Fibroblast of skin of right quadriceps (primary cell): ENCODE data around the gene MFAP3L.
A peak's percentile ranks its signal among the peaks of the same experiment; 100 is the strongest.
"Not testable (repeated sequence)": the region's sequence is repeated elsewhere in the genome, so short reads cannot be mapped to it uniquely, and the experiment has no call there.

Source experiments
- DNase-seq: peaks from one replicate; pipeline ENCODE4 v3.0.0-alpha.2; 2013

MFAP3L gene

DNA sequence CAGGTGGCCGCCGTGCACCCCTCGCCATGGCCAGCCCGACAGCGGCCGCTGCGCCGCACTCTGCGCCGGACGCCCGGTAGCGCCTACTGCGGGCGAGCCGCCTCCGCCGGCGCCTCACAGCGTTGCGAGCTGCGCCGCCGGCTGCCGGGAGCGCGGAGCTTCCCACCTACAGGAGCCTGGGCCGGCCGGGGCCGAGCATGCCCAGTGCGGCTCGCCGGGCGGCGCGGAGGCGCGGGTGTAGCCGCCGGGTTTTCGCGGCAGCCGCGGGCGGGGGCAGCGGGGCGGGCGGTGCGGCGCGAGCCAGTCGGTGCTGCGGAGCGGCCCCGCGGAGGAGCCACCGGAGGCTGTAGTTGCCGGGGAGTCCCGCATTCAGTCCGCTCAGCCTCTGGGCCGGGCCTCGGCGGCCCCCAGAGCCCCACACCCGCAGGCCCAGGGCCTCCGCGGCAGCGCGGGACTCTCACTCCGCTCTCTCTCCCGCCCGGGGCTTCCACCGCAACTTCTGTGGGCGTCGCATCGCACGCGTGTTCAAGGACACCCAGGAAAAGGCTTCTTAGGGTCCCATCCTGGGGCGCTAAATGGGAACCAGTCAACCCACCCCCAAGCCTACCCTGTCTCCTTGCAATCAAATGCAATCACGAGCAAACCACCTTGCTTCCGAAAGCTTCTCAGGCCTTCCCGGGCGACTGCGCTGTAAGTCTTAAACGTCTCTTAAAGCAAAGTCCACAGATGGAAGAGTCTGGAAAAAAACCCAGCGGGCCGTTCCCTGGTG is at the start of gene MFAP3L:
TSS of gene MFAP3L (minus strand) at position 143 of the 769 bp plus-strand sequence. CDS start 20,518 bp downstream, outside the sequence.
- peak; percentile 92 for DNase-seq

DNA sequence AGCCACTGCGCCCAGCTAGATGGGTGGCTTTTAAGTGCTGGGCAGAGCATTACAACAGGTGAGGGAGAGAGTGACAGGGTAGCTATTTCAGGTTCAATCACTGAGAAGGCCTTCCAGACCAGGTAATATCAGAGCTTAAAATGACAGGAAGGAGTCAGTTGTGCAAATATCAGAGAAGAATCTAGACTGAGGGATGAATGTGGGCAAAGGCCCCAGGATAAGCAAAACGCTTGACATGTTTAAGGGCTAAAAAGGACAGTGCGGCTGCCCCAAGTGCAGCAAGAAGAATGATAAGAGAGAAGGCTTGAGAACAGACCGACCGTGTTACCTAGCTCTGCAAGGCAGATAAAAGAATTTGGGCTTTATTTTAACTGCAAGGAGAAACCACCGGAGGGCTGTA is 45.0 kb upstream of the MFAP3L start:
- DNase-seq, result no peak

DNA sequence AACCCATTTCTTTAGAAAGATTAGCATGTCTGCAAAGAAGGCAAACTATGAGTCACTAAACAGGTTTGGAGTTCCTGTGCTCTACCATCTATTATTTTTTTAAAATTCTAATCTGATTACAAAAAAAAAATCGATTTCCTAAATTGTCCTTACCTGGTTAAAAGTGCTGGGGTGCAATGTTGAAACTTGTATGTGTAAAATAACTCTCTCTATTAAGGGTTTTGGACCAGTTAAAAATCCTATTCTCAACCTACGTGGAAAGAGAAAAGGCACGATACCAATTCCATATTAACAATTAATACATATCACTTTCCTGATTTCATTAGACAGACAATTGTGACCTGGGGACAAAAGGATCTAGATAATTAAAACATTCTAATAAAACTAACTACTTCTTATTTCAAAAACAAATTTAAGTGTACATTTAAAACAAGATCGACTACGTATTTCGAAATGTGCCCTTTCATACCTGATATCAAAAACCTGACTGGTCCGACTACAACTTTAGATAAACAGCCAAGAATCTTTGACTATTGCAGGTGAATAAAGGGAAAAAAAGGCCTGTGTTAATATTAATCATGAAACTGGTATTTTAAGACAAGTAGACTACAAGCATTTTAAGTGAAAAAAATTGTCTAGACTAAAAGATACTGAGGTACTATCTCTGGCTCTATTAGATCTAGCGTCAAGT is 42.4 kb upstream of the MFAP3L start:
- no peak for DNase-seq

DNA sequence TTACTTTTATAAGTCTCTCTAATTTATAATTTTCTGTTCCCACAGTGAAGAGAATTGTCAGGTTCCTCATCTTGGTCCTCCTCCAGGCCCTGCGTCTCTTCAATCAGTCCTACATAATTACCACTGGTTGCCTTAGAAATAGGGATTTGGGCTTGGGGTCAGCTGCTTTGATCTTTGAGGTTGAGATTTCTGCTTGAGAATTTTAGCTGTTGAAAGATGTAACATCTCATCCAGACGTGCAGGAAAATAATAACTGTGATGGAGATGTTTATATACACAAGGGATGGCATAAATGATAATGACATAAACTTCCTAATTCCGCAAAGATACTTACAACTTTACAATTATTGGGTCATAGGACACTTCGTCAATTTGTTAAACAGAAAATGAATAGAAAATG is 33.2 kb upstream of the MFAP3L start:
- no peak for DNase-seq

DNA sequence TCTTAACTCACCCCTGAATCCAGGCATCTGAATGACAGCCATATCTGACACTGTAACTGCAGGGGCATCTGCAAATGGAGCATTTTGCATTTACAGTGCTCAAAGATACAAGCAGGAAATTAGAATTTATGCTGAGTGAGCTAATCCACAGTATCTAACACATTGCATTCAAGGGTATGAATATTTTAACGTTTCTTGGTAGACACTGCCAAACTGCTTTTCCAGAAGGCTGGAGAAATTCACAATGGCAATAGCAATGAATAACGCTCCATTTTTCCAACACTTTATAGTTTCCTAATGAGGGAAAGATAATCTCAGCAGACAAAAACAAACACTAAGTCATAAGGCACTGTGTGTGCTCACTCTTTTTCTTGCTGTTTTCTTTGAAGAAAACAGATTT is 32.6 kb upstream of the MFAP3L start:
- DNase-seq, result no peak

DNA sequence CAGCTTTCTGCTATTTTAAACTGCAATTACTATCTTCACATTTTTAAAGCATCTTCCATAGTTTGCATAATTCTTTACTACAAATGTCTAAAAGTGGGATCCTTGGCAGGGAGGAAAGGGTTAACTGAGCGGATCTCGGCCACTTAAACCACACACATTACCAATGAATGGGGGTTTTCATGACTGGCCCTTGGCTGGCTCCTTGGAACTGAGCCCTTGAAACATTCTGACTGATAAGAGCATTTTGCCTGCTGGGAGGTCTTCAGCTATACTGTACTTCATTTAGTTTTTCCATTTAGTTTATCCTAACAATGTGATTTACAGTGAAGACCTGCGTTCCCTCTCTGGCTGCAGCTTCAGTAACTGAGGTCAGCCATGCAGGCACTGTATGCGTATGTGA is 31.7 kb upstream of the MFAP3L start:
- no peak for DNase-seq

DNA sequence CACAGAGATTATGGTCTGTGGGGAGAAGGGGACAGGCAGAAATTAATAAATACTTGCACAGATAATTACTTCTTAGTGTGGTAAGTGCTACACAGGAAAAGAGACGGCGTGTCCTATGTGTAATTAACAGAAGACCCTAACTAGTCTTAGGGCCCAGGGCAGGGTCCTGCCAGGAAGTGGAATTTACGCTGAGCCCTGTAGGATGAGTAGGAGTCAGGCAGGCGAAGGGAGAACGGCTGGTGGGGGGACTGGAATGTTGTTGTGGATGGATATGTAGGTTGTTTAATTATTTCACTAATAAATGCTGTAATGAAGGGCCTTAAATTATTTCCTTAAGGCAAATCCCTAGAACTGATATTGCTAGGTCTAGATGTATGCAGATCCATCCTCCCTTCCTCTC is 26.7 kb upstream of the MFAP3L start:
- no peak for DNase-seq

DNA sequence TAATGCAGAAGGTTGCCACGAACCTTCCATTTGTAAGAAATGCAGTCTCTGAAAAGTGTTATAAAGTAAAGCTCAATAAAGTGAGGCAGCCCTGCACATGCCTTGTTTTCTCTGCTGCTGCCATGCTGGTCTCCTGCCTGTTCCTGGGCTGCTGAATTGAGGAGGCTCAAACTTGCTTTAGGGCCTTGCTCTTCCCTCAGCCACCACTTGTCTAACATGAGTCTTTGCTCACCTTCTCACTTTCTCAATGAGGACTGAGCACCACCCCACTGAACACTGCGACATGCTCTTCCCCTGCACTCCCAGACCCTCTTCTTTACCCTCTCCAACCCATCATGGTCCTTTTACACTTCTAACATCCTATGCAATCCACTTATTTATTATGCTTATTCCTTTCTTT is 25.2 kb upstream of the MFAP3L start:
- no peak for DNase-seq

DNA sequence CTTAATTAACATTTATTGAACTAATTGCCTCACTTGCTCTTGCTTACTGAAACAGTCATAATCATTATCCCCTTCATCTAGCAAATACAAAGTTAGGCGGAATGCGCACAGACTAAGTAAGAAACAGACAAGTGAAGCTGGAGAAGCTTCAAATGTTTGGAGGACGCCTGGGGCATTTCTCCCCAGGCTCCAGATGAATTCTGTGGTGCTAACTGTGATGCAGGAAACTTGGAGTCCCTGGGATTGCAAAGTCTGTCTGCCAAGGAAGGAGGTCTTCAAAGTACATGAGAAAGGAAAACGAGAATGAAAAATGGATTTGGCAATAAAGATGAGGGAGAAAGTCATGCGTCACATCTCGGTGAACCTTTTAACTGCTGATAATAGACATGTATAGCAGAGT is 23.6 kb upstream of the MFAP3L start:
- DNase-seq, result no peak

DNA sequence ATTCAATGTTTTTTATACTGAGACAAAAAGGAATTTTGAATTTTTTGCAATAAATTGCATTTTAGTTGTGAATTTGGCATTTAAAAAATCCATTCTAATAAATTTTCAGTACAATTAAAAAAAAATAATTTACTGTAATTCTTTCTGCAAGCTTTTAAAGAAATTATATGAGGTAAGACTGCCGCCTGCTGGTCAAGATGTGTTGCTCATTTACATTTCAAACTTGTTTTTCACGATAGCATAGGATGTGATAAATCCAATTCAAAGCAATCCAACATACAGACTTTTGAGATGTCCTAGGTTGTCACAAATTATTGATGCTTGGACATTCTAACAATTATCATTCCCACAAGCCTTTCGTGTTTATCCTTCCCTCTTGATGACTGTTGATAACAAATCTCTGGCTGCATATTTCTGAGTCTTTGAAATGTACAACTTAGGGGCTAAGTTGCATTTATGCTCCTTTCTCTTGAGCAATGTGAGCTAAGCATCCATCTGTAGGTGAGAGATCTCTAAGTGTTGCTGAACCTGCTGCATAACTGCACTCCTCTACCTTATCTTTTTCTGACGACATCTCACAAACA is 21.7 kb upstream of the MFAP3L start:
- DNase-seq, result peak; percentile 63

DNA sequence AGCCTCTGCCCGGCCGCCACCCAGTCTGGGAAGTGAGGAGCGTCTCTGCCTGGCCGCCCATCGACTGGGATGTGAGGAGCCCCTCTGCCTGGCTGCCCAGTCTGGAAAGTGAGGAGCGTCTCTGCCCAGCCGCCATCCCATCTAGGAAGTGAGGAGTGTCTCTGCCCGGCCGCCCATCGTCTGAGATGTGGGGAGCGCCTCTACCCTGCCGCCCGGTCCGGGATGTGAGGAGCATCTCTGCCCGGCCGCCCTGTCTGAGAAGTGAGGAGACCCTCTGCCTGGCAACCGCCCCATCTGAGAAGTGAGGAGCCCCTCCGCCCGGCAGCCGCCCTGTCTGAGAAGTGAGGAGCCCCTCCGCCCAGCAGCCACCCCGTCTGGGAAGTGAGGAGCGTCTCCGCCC is 20.0 kb upstream of the MFAP3L start:
- DNase-seq, result not testable (repeated sequence)

DNA sequence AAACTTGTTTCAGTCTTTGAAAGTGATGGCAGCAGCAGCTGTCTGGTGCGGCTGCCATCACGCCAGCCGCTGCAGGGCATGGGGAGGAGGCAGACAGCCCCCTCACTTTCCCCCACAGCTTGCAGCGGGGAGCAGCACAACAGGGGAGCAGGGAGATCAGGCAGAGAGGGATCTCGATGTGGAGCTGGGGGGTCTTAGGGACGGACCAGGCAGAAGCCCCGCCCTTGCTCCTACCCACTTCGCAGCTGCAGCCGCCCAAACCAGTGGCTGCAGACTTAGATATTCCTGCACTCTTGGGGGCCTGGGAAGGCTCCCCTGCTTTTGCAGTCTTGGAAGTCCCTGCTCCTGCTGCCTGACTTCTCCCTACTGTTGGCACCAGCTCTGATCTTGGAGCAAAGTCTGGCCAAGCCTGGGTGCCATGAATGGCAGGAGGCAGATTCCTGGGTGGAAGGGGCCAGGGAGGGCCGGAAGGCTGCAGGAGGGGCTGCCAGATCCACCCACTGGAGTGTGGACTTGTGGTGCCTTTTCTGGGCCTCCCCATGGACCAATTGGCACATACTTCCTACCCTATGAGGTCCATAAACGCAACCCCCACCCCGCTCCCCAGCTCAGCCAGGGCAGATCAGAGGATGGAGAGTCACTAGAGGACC is 14.0 kb upstream of the MFAP3L start:
- DNase-seq, result no peak

DNA sequence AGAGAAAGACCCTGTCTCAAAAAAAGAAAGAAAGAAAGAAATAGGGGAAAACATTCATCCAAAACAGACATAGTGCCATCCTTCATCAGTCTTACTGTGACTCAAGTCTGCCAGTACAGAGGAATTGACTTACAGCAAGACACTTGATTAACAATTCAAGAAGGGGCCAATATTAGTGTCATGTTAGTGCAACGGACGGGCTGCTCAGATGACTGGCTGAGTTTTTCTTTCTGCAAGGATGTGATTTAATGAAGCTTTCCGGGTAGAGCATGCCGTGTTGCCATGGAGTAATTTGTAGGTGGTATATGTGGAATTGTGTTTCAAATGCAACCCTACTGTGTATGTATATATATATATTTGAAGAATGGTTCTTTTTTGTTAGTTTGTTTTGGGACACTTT is 12.6 kb upstream of the MFAP3L start:
- DNase-seq, result no peak

DNA sequence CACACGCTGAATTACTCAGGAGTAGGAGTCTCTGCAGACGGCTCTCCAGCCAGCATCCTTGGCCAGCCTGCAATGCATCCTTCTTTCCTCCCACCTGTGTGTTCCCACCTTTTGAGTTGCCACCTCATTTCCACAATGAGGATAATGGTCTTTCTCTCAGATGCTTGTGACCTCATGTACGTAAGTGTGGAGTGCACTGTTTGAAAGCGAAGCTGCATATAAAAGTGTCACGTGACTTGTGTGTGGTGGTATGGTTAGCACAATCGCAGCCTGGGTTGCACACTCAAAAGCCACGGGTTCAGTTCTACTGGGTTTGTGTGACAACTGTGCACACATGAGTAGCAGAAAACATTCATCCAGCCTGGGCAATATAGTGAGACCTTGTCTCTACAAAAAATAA is 12.0 kb upstream of the MFAP3L start:
- no peak for DNase-seq

DNA sequence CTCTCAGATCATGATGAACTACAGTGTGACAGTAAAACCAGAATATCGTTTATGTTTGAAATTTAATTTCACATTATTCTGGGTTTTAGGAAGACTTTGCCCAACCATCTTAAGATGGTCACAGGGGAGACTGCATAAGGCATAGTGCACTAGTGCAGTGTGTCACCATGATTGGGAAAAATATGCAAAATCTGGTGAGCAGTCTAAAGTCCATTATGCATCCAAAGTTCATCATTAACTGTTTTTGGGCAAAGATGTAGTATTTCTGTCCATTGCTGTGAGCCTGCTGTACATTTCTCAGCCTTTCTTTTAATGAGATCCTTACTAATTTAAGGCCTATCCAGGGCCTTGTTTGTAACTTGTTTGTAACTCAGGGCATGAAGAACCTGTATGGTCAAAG is 11.3 kb upstream of the MFAP3L start:
- DNase-seq, result no peak

DNA sequence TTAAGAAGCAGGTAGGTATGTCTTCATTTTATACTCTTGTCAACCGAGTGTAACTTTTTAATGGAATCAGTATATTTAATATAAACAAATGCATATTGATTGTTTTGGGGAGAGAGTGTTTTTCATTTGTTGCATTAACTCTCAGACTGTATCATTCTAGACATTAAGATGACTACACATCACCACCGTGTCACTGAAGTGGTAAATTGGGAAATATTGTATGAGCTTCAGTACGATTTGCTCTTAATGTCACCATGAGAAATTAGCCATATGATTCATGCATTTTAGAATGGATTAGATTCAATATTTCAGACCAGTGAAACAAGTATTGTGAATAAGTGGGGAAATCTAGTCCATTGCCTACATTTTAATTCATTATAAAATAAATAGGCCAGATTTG is 9.7 kb upstream of the MFAP3L start:
- no peak for DNase-seq

DNA sequence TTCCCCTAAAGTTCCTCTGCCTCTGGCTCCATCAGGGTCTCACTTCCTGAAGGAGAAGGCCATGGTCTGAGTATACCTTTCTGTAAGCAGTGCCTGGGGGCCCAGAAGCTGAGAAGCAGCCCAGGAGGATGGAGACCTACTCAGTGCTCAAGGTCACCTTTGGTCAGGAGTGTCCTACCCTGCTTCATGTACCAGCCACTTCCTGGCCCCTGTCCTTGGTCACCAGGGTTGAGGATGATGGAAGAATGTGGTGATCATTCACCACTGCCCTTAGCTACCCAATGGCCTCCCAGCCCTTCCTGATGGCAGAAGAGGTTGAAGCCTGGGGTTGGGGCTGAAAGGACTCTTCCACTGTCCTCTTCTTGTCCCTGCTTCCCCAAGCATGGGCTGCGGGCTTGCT is 9.0 kb upstream of the MFAP3L start:
- DNase-seq, result no peak

DNA sequence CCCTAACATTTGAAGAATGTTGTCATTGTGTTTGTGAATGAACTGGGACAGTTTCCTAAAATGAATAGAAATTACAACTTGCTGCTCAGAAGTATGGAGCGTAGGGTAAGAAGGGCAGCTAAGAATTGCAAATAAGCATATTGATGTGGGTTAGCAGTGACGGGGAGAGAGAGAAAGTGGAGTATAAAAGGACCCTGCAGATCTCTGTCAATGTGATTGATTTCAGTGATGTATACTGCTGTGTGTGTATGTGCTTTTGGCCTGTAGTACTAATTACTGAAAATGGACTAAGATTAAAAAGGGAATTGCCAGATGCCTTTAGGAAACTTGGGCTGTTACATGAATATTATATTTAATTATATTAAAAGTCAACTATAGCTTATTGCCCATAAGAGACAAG is 7.8 kb upstream of the MFAP3L start:
- no peak for DNase-seq

DNA sequence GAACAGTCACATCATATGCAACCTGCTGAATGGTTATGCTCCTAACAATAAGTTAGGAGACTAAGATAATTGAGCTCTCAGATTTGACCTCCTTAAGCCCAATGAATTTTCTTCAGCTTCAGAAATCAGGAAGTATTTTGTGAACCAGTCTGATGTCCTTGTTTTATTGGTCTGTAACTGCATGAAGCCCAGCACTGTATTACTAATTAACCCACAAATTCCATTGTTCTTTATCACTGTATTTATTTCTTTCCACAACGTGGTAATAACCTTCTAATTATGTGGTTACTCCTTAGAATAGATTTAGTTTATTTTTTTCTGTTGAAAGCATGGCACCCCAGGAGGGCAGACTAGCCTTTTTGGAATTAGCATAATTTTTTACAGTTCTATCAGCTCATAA is 3.9 kb upstream of the MFAP3L start:
- DNase-seq, result peak; percentile 41

DNA sequence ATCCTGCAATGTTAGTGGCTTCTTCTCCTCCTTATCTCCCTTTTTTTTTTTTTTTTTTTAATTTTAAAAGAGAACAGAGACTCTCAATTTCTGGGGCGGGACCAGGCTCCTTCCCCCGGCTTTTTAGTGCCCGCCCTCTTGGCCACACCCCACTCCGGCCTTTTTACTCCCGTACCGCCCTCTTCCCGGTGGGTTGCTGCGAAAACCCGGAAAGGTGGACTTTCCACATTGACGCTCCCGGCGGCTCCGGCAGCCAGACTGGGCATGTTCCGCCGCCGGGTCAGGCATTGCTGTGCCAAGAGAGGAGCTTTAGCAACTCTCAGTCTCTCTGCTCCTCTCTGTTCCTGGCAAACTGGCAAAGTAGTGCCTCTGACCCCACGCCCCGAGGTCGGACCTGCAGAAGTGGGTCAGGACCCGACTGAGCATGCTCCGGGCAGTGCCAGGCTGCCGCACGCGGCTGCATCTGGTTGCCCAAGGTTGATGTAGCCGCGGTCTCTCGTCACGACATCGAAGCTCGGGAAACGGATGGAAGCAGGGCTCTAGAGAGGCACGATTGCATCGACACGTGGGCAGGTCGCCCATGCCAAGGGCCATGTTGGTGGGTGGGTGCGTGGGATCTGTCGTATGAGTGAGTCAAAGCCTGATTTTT is 1.1 kb upstream of the MFAP3L start:
- DNase-seq, result peak; percentile 97

DNA sequence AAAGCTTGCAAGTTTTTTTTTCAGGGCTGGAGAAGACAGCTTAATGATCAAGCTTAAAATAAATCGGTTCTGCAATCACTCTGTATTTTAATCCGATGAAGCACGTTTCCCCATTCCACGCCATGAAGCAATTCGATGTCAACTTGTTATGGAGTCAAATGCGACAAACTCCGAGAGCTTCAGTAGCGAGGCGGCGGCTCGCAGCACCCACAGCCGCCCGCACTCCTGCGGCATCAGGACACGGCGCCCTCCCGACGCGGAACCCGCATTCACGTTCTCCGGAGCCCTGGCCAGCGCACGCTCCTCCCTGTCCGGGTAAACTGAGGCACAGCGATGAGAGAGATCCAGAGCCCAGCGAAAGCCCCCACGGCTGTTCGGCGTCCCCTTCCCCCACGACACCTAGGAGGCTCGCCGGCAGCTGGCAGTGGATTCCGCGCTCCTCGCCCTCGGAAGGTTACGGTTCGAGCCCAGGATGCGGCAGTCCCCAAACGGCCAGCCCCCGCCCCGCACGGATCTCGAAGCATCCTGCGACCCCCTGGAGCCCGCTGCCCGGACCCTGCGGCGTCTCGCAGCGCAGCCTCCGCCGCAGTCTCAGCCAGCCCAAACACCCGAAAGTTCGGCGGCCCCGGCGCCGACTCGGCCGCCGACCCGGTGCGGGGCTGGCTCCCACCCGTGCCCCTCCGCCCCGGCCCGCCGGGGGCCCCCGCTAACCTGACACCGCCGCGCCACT is 507 bp downstream of the MFAP3L start:
- no peak for DNase-seq

DNA sequence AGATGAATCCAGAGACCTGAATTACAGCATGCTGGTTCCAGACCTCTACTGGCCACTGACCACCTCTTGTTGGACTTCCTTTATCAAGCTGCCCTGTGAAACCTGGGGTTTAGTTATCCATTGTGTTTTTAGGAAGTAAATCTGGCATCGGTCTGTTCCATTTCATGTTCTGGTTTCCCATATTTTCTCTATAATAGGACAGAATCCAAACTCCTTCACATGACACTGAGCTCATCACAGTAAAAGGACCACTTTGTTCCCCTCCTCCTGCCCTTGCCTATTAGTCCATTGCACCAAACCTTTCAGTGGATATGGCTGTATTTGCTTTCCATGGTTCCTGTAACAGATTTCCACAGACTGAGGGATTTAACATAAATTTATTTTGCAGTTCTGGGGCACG is 4.0 kb downstream of the MFAP3L start:
- DNase-seq, result no peak

DNA sequence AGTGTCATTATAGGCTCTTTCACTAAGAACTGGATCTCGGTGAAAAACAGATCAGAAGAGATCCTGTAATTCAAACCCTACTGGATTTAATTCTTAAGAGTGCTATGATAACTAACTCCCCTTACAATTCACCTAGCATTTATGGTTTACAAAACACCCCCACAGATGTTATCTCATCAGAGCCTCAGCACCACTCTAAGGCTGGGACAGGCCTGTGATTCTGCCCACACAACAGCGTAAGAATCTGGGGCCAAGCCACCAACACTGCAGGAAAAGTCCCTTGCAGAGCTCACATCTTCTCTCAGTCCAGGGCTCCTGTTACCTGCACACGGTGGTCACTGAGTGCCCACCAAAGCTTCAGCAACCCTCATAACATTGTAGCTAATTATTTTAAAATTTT is 8.9 kb downstream of the MFAP3L start:
- DNase-seq, result no peak
